Measurements from ENCODE around the gene RARRES2.

The RARRES2 gene

GRCh38 chr7:150345012-150345411 is 3.6 kb upstream of the RARRES2 start:
- TF ChIP-seq POLR2A (IDR thresholded peaks at IDR 0.05; ENCODE audit: low read length) (no peak), GATA1 (IDR thresholded peaks at IDR 0.05; ENCODE audit: low read depth, low read length) (no peak)
- DNase-seq = no peak

- TF ChIP-seq GATA1 (IDR thresholded peaks at IDR 0.05; ENCODE audit: low read depth, low read length) (no peak), POLR2A (IDR thresholded peaks at IDR 0.05; ENCODE audit: low read length) (no peak)
- DNase-seq = no peak
Observed at GRCh38 chr7:150344299-150344698, 2.9 kb upstream of the RARRES2 start.

- no peak for DNase-seq
- TF ChIP-seq POLR2A (IDR thresholded peaks at IDR 0.05; ENCODE audit: low read length) (no peak), GATA1 (IDR thresholded peaks at IDR 0.05; ENCODE audit: low read depth, low read length) (no peak)
Observed at GRCh38 chr7:150343225-150343624, 1.8 kb upstream of the RARRES2 start.

- DNase-seq = no peak
- no peak for TF ChIP-seq POLR2A (IDR thresholded peaks at IDR 0.05; ENCODE audit: low read length)
- TF ChIP-seq GATA1 (IDR thresholded peaks at IDR 0.05; ENCODE audit: low read depth, low read length) = no peak
Observed at GRCh38 chr7:150342121-150342408, 636 bp upstream of the RARRES2 start.

GRCh38 chr7:150340875-150341262 is 560 bp downstream of the RARRES2 start:
- TF ChIP-seq GATA1 (IDR thresholded peaks at IDR 0.05; ENCODE audit: low read depth, low read length) (no peak), POLR2A (IDR thresholded peaks at IDR 0.05; ENCODE audit: low read length) (no peak)
- no peak for DNase-seq

- no peak for DNase-seq
- TF ChIP-seq POLR2A (IDR thresholded peaks at IDR 0.05; ENCODE audit: low read length) (no peak), GATA1 (IDR thresholded peaks at IDR 0.05; ENCODE audit: low read depth, low read length) (no peak)
Observed at GRCh38 chr7:150340024-150340749, 1.2 kb downstream of the RARRES2 start.

GRCh38 chr7:150339409-150339809 is 2.0 kb downstream of the RARRES2 start:
- no peak for TF ChIP-seq GATA1 (IDR thresholded peaks at IDR 0.05; ENCODE audit: low read depth, low read length)
- TF ChIP-seq POLR2A (IDR thresholded peaks at IDR 0.05; ENCODE audit: low read length) = no peak
- no peak for DNase-seq

- TF ChIP-seq GATA1 (IDR thresholded peaks at IDR 0.05; ENCODE audit: low read depth, low read length) (no peak), POLR2A (IDR thresholded peaks at IDR 0.05; ENCODE audit: low read length) (no peak)
- no peak for DNase-seq
Observed at GRCh38 chr7:150338166-150338829, 3.1 kb downstream of the RARRES2 start.

GRCh38 chr7:150337659-150338081 is 3.8 kb downstream of the RARRES2 start:
- no peak for TF ChIP-seq GATA1 (IDR thresholded peaks at IDR 0.05; ENCODE audit: low read depth, low read length)
- no peak for TF ChIP-seq POLR2A (IDR thresholded peaks at IDR 0.05; ENCODE audit: low read length)
- no peak for DNase-seq

- DNase-seq = no peak
- no peak for TF ChIP-seq POLR2A (IDR thresholded peaks at IDR 0.05; ENCODE audit: low read length)
- no peak for TF ChIP-seq GATA1 (IDR thresholded peaks at IDR 0.05; ENCODE audit: low read depth, low read length)
Observed at GRCh38 chr7:150337179-150337578, 4.2 kb downstream of the RARRES2 start.

- TF ChIP-seq GATA1 (IDR thresholded peaks at IDR 0.05; ENCODE audit: low read depth, low read length) = no peak
- no peak for TF ChIP-seq POLR2A (IDR thresholded peaks at IDR 0.05; ENCODE audit: low read length)
- DNase-seq = no peak
Observed at GRCh38 chr7:150336746-150337145, 4.7 kb downstream of the RARRES2 start.

GRCh38 chr7:150335774-150336112 is 5.7 kb downstream of the RARRES2 start:
- no peak for TF ChIP-seq GATA1 (IDR thresholded peaks at IDR 0.05; ENCODE audit: low read depth, low read length)
- no peak for TF ChIP-seq POLR2A (IDR thresholded peaks at IDR 0.05; ENCODE audit: low read length)
- DNase-seq = no peak

- TF ChIP-seq GATA1 (IDR thresholded peaks at IDR 0.05; ENCODE audit: low read depth, low read length) (no peak), POLR2A (IDR thresholded peaks at IDR 0.05; ENCODE audit: low read length) (no peak)
- no peak for DNase-seq
Observed at GRCh38 chr7:150335108-150335773, 6.2 kb downstream of the RARRES2 start.

GRCh38 chr7:150334108-150334507 is 7.3 kb downstream of the RARRES2 start:
- TF ChIP-seq POLR2A (IDR thresholded peaks at IDR 0.05; ENCODE audit: low read length) (no peak), GATA1 (IDR thresholded peaks at IDR 0.05; ENCODE audit: low read depth, low read length) (no peak)

GRCh38 chr7:150333659-150334058 is 7.8 kb downstream of the RARRES2 start:
- no peak for TF ChIP-seq POLR2A (IDR thresholded peaks at IDR 0.05; ENCODE audit: low read length)
- no peak for TF ChIP-seq GATA1 (IDR thresholded peaks at IDR 0.05; ENCODE audit: low read depth, low read length)
- DNase-seq = no peak

More at GRCh38 chr7:150334108-150334507, 7.3 kb downstream of the RARRES2 start:
- DNase-seq = no peak

Data from erythroblast (primary cell).